H1 (cell line): Measurements from ENCODE around the gene PEAK1. TPM values are rescaled to one million over a fixed set of nuclear protein-coding genes. Genes with fewer than 3 reads are reported as not detected.

Experiments
- polyA plus RNA-seq, 7 experiments: library from polyadenylated mRNA; depleted of rRNA in 3 of 7; stranded (reverse) in 5 of 7; unstranded in 2 of 7; fragments of >200 nt in 5 of 7; fragments of 200-250 nt in 2 of 7; gene quantifications; 1 replicate in 5 of 7; 2 replicates in 1 of 7; 4 replicates in 1 of 7; pipeline versions ENCODE4 v1.2.1 to v1.2.3, GENCODE V29; 2011 to 2013; ENCODE audit warnings: missing spikeins in 2 of 7, mixed read lengths in 2 of 7
- total RNA-seq: library from RNA; stranded (reverse); fragmentation: NEBNext Ultra II Directional; extraction: Animal tissue kit (Norgen Biotek cat#: 25700); gene quantifications from 2 replicates; pipeline ENCODE4 v1.2.1, GENCODE V29; 2021

Gene PEAK1
- total and polyA plus RNA-seq, 2 of the 8 experiments (the other 6 are each of a cell fraction or from before 2014, with no cell fraction given) = 8.8 to 44.8 TPM

Other genes starting within 250 kb of the PEAK1 start
- 58.8 and 59.7 TPM in 2 replicates for gene HMG20A, start 784 bp upstream of the PEAK1 start, total RNA-seq
- 35.9 and 52.1 TPM in 2 replicates for gene HMG20A, start 784 bp upstream of the PEAK1 start, polyA plus RNA-seq (2011; rRNA removed)
- gene LINGO1, start 212.8 kb upstream of the PEAK1 start, total RNA-seq = 56.4 and 57.1 TPM in 2 replicates
- 114 and 166 TPM in 2 replicates for gene LINGO1, start 212.8 kb upstream of the PEAK1 start, polyA plus RNA-seq (2011; rRNA removed)